ENCODE measurements around the gene INPP5J.
"Not testable (repeated sequence)": the region's sequence is repeated elsewhere in the genome, so short reads cannot be mapped to it uniquely, and the experiment has no call there.

Gene INPP5J

DNA sequence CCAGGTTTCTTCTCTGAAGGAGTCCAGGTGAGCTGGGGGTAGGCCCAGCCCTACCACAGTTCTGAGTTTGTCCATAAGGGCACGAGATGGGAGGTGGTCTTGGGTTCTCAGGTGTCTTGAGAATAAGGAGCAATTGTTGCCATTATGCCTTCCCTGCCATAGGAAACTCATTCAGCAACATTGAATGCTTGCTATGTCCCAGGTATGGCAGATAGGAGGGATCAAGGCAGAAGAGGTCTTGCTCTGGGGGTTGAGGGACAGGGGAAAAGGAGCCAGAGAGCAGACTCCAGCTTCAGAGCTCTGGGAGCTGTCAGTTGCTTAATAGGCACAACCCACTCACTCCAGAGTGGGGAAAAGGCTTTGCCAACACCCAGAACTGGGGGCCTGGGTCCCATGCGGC, 19.7 kb upstream of the INPP5J start:
- no peak for DNase-seq

DNA sequence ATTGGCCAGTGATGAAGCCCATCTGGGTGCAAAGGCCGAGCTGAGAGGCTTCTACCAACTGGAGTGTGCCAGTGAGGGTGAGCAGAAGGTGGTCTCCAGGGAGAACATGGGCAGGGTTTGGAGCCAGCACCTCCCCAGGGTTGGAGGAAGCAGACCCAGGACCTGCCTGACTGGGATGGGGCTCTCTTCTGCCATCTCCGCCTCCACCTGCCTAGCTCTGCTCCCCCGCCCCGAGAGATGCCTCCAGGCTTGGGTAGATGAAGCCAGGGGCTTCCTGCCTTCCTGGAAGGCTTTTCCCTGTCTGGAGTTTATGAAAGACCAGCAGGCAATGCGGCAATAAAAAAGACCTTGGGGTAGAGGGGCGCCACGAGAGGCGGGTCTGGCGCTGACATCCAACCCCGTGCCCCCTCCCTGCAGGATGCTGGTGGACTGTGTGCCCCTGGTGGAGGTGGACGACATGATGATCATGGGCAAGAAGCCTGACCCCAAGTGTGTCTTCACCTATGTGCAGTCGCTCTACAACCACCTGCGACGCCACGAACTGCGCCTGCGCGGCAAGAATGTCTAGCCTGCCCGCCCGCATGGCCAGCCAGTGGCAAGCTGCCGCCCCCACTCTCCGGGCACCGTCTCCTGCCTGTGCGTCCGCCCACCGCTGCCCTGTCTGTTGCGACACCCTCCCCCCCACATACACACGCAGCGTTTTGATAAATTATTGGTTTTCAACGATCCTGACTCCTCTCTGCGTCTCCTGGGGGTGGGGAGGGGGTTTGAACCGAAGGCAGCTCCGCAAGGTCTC, 18.7 kb upstream of the INPP5J start:
- DNase-seq: no peak

DNA sequence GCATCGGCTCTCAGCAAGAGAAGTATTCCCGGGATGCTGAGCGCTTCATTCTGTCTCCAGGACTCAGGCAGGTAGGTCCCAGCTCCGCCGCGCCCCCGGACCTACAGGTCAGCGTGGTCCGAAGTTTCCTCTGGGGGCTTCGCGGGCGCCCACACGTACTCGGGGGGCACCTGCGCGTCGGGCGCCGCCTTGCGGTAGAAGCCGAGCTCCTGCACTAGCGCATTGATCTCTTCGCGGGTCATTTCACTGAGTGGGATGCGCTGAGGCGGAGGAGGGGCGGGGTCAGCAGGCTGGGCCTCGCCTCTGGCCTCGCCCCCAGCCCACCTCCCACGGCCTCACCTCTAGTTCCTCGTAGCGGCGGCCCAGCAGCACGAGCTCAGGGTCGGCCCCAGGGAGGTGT, 17.9 kb upstream of the INPP5J start:
- no peak for DNase-seq

DNA sequence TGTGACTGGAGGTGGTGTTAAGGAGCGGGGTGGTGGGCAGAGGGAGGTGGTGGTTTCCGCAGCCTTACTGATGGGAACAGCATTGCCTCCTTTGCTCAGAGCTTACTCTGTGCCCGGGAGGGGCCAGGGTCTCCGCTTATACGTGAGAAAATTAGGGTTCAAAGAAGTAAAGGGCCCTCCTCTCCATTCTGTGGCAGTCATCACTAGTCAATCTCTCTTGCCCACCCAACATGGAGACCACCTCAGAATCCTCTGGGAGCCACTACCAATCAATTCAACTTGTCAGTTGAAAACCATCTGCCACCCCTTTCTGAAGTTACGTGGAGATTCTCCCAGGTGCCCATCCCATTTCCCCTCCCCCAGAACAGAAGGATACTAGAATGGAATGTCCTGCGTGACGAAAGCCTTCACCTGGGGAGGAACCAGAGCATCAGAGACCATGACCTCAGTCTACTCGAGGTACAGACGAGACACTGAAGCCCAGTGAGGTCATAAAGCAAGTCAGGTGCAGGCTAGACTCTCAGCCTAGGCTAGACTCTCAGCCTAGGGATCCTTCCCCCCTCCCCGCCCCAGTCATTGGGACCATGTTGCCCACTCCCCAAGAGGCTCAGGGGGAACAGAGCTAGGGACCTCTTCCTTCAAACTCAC, 17.4 kb upstream of the INPP5J start:
- no peak for DNase-seq

DNA sequence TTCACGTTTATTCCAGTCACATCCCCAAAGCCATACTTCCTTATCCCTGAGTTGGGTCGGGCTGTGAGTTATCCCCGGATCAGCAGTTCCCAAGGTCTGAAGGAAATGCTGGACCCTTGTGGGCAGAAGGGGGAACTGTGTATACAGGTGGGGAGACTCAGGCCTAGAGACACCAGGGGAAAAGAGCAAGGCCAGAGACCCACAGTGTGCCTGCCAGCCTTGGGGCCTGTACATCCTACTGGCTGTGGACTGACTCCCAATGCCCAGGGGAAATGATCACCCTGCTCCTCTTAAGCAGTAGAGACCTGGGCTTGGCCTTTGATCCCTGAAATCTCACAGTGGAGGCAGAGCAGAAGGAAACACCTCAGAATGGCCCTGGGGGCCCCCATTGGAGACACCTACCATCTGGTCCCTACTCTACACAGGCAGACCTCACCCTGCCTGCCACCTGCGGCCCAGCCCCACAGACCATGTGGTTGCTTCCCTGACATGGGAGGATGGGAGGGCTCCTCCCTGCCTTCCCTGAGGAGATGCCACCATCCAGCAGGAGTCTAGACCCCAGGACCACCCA, 16.7 kb upstream of the INPP5J start:
- no peak for DNase-seq

DNA sequence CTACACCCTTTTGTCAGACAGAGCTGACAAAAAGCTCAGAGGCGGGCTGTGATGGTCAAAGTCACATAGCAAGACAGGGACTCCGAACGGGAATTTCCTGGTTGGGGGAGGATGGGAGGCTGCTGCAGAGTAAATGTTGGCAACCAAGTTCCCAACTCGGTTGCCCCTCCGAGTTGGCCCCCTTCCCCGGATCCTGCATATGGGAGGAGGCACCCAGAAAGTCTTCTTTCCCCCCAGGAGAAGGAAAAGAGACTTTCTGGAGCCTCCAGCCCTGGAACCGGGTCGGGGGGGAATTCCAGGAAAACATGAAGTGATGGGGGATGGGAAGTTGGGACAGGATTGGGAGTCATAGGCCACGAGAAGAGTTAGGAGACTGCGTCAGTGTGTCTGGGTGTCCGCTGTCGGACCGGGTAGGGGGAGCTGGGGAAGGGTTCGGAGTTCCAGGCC, 16.0 kb upstream of the INPP5J start:
- no peak for DNase-seq

DNA sequence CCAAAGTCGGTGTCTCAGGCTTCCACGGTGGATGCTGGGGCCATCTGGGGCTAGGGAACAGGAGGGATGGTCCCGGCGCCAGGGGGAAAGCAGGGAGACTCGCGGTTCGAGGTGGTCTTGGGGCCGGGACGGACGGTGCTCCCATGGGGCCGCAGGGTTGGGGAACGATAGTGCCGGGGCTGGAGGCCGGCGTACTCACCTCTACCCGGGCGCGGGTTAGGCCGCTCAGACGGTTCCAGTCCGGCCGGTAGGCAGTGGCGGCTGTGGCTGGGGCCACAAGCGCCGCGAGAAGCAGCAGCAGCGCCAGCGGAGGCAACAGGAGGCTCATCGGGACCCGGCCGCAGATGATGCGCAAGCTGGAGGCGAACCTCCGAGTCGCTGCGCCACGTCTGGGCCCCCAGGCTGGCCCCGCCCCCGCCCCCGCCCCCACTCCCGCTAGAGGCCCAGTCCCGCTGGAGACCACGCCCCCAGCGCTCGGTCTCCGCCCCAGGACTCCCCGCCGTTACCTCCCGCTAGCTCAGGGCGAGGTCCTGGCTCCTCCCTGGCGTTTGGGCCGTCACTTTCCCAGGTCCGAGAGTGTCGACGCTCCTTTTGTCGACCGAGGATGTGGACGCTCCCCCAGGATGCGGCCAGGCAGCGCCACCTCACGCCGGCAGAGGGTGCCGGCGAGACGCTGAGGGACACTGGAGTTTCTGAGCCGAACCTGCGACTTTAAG, 15.4 kb upstream of the INPP5J start, which contains the start of gene SELENOM:
SELENOM (minus strand) TSS at position 391 of the 716 bp plus-strand sequence; CDS start at position 328, 63 bp downstream.
- DNase-seq: peak; percentile 81 to 88

DNA sequence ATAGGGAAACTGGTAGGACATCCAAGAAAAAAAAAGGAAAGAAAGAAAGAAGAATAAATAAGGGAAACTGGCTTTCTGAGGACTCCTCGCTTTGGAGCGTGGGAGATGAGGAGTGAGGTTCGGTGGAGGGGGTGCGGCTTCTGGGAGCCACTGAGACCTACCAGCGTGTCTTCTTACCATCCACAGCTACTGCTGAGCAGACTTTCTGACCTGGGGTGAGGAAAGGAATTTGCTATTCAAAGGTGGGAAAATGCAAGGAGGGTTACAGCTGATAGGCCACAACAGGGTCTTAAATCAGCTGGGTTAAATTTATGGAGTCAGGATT, 14.9 kb upstream of the INPP5J start:
- no peak for DNase-seq

DNA sequence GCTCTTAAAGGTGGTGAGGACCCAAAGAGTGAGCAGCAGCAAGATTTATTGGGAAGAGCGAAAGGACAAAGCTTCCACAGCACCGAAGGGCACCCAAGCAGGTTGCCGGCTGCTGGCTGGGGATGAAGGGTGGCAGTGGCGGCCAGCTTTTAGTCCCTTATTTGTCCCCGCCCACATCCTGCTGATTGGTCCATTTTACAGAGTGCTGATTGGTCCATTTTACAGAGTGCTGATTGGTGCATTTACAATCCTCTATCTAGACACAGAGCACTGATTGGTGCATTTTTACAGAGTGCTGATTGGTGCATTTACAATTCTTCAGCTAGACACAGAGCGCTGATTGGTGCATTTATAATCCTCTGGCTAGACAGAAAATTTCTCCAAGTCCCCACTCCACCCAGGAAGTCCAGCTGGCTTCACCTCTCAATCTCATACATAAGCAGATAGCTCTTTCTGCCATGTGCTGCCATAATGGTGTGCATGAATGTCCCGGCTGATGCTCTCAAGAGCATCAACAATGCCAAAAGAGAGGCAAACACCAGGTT, 10.1 kb upstream of the INPP5J start:
- DNase-seq: not testable (repeated sequence)

DNA sequence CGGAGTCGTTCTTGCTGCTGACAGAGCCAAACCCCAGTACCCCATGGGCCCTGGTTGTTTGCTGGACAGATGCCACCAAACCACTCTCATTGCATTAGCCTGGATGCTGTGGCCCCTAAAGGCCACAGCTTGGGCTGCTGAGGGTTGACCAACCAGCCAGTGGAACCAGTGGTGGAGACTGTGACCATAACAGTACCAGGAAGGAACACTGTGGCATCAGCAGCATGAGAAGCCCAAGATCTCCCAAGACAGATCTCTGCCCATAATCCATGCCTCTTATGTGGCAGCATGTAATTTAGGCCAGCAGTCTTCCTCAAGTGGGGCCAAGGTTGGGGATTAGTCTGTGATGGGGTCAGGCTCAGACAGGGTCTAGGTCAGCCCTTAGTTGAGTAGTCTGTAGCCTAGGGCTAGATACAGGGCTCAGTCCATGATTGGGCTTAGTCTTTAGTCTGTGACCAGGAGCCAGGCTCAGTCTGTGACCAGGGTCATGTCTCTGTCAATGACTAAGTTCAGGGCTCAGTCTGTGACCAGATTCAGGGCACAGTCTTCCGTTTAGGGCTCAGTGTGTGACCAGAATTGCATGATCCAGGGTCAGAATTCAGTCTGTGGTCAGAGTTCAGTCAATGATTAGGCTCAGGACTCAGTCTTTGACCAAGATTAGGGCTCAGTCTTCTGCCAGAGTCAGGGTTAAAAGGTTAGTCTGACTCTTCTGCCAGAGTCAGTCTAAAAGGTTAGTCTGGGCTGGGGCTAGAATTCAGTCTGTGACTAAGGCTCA, 4.5 kb upstream of the INPP5J start:
- no peak for DNase-seq

DNA sequence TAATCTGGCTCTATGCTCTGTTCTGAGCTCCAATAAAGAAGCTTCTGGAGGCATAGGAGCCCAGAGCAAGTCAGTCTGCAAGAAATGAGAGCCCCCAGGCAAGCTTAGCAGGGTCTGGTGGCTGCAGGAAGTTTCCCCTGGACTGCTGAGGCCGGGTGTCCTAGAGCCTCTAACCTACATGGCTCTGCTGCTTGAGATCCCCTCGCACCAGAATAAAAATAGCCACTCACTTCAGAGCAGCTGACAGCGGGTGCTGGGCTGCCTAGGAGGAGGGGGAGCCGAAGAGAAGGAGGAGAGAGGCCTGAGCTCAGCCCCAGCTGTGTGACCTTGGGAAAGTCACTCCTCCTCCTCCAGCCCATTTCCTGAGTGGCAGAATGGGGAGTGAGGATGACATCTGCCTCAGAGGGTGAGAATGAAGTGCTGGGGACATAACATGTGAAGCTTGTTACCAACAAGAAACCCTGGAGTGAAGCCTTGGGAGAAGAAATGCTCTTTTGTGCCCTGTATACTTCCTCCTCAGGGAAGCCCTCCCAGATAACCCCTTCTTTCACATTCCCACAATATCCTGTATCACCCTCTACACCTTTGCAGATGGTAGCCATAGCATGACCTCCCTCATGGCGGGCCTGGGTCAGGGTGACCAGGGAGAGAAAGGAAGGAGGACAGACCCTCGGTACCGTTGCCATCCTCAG, 3.6 kb upstream of the INPP5J start:
- DNase-seq: no peak

DNA sequence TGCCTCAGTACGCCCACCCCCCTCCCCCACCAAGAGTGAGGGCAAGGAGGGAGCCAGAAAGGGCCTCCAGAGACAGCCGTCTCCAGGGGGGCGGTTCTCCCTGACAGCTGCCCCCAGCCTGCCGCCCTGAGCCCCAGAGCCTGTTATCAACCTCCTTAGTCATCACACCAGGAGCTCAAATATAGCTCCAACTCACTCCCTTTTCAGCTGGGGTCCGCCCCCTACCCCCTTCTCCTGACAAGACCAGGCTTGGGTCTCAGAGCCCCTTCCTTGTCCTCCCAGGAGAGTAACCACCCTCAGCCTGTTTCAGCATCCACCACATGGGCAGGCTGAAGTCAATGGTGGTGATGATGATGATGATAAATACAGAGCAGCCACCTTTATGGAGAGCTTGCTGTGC, 2.5 kb upstream of the INPP5J start:
- no peak for DNase-seq

DNA sequence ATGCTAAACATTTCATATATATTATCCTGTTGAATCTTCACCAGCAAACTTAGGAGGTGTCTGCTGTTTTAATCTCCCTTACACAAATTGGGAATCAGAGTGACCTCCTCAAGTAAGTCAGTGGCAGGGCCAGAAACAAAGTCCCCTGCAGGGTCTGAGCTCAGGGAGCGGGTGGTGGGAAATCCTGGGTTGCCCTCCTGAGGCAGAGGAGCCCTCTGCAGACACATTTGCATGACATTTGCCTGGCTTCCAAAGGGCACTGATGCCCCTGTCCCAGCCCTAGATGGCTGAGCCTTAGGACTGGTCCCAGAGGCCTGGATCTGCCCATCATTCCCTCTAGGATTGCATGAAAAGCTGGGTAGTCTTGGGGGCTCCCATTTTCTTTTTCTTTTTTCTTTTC, 2.1 kb upstream of the INPP5J start:
- no peak for DNase-seq

DNA sequence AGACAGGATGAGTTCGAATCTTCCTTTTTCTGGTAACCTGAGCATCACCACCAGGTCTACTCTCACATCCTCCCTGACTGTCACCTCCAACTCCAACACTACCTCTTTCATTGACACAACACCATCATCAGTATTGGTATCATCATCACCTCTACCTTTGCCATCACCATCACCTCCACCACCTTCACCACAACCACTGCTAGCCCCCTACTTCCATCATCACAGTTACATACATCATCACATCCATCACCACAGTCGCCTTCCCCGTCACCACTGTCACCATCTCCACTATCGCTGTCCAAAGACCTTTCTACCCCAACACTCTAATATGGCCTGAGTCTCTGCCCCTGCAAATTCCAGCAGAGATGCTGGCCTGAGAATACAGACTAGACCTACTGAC, 1.4 kb upstream of the INPP5J start:
- no peak for DNase-seq

DNA sequence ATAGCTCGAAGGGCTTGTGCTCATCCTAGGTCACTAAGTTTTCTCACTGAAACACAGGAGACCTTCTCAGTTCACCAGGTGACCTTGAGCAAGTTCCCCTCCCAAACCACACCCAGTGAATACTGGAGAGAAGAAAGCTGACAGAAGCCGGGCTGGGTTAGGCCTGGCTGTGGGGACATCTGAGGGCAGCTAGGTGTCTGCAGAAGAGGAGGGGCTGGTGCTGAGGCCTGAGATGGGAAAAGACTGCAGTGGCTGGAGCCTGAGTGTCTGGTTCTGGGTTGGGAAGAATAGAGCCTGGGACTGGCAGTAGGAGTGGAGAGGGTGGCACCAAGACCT, 602 bp upstream of the INPP5J start:
- no peak for DNase-seq

DNA sequence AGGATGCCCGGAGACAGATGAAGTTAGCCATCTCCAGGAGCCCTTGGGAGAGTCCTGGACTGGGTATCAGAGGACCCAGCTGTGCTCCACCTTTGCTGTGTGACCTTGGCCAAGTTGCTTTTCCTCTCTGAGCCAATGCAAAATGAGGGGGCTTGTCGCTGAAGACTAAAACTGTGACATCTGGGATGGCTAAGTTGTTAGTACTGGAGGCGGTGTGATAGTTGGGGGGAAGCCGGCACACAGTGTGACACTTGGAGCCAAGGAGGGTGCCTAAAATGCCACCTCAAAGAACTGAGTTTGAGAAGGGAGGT, 481 bp downstream of the INPP5J start:
- DNase-seq: no peak

DNA sequence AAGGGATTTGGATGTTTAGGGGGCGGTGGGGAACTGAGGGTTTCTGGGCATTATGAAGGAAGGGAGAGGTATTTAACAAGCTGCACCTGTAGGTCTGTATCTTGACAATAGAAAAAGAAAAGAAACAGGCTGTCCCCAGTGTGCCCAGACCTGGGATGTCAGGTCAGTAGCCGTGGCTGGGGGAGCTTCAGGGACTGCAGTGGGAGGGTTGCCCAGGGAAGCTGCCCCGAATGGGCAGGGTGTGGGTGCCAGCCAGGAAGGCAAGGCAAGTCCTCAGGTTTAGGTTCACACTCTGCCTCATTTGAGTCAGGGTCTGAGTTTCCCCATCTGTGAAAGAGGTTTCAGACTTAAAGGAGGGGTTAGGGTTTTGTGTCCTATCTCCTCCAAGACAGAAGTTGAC, 1.5 kb downstream of the INPP5J start:
- DNase-seq: no peak

DNA sequence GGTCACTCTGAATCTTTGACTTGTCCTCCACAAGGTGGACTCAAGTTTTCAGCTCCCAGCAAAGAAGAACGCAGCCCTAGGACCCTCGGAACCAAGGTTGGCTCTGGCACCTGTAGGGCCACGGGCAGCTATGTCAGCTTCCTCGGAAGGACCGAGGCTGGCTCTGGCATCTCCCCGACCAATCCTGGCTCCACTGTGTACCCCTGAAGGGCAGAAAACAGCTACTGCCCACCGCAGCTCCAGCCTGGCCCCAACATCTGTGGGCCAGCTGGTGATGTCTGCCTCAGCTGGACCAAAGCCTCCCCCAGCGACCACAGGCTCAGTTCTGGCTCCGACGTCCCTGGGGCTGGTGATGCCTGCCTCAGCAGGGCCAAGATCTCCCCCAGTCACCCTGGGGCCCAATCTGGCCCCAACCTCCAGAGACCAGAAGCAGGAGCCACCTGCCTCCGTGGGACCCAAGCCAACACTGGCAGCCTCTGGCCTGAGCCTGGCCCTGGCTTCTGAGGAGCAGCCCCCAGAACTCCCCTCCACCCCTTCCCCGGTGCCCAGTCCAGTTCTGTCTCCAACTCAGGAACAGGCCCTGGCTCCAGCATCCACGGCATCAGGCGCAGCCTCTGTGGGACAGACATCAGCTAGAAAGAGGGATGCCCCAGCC, 2.2 kb downstream of the INPP5J start:
- DNase-seq: no peak

DNA sequence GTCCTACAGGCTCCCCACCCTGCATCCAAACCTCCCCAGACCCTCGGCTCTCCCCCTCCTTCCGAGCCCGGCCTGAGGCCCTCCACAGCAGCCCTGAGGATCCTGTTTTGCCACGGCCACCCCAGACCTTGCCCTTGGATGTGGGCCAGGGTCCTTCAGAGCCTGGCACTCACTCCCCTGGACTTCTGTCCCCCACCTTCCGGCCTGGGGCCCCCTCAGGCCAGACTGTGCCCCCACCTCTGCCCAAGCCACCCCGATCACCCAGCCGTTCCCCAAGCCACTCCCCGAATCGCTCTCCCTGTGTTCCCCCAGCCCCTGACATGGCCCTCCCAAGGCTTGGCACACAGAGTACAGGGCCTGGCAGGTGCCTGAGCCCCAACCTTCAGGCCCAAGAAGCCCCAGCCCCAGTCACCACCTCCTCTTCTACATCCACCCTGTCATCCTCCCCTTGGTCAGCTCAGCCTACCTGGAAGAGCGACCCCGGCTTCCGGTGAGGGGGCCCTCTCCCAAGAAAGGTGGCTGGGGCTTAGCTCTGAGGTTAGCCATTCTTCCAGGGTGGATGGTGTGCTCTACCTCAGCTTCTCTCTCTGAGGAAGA, 2.9 kb downstream of the INPP5J start:
- no peak for DNase-seq

DNA sequence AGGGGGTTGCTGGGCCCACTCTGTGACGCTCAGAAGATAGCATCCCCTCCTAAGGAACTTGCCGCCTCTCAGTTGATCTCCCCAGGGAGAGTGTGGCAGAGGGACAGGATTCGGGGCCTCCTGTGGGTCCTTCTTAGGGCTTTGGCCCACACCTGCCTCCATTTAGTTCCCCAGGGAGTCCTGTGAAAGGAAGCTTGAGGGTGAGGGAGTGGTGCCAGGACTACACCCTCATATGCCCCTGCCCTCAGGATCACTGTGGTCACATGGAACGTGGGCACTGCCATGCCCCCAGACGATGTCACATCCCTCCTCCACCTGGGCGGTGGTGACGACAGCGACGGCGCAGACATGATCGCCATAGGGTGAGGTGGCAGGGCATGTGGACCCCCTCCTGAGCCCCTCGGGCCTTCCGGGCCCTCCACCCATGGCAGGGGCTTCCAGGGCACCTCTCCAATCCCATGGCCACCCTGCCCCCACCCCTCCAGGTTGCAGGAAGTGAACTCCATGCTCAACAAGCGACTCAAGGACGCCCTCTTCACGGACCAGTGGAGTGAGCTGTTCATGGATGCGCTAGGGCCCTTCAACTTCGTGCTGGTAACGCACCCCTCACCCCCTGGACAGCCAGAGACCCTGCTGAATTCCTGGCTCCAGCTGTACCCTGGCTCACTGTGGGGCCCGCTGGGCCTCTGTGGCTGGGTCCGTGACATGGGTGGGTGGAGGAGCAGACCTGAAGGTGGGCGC, 3.5 kb downstream of the INPP5J start:
- no peak for DNase-seq

DNA sequence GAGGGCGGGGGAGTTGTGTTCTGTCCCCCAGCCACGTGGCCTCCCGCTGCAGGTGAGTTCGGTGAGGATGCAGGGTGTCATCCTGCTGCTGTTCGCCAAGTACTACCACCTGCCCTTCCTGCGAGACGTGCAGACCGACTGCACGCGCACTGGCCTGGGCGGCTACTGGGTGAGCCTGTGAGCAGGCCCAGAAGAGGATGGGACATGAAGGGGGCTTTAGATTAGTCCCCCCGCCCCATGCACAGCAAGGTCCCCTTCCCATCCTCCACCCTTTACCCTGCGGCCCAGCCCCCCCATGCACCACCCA, 4.1 kb downstream of the INPP5J start:
- no peak for DNase-seq

All from activated CD4-positive, alpha-beta T cell treated with anti-CD3 and anti-CD28 coated beads for 4 hours (primary cell).